Activated CD4-positive, alpha-beta T cell treated with anti-CD3 and anti-CD28 coated beads for 48 hours (primary cell): Measurements from ENCODE around the gene ZBTB26.
"Not testable (repeated sequence)": the region's sequence is repeated elsewhere in the genome, so short reads cannot be mapped to it uniquely, and the experiment has no call there.

Experiments
- DNase-seq: peaks from one replicate; pipeline ENCODE4 v3.0.0-alpha.2; 2020

Gene ZBTB26

DNA sequence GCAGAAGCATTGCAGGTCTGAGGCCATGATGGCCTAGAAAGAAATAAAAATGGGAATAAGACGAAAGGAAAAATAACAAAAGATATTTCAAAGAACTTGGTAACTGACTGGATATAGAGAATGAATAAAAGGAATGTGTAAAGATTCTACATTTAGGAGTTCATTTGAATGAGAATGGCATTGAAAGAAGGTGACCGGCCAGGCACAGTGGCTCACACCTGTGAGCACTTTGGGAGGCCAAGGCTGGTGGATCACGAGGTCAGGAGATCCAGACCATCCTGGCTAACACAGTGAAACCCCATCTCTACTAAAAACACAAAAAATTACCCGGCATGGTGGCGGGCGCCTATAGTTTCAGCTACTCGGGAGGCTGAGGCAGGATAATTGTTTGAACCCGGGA, 8.6 kb downstream of the ZBTB26 start:
- DNase-seq: no peak

DNA sequence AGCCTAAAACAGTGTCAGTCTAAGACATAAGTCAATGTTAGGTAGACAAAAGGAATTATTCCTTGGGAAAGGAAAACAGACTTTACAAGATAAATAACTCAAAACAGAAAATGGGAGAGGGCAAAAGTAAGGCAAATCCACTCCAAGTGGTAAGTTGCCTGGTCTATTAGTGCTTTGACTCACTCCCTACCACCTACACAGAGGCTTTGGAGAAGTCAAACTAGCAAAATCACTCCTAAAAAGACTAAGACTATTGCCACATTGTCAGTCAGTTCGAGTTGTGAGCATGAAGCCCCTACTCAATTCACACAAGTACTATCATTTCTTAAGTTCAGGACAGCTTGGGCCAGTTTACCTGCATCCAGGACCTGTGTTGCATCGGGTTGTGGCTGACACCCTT, 13.0 kb downstream of the ZBTB26 start:
- DNase-seq: no peak

DNA sequence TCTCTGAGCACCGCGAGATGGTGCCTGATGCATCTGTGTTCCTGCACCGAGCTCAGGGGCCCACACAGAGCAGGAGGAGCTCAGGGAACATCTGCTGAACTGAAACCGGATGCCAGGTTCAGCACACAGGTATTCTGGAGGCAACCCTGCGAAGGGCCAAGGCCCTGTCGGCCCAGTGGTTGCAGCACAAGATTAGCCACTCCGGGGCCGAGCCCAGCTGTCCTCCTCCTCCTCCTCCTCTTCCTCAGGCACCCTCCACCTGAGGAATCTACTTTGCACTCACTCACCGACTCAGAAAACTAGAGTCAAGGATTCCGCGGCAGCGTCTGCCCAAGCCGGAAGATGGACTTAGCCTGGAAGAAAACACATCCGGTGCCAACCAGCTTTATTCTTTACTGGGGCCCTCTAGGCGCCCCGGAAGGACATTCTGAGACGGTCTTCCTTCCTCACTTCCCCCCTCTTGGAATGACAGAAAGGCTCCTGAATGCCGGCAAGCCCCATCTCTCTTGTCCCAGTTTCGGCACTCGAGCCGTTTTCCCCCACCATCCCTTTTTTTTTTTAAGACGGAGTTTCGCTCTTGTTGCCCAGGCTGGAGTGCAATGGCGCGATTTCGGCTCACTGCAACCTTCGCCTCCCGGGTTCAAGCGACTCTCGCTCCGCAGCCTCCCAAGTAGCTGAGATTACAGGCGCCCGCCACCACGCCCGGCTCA, 18.2 kb downstream of the ZBTB26 start, which contains the start of gene ZBTB6:
TSS of gene ZBTB6 (minus strand) at position 360 of the 710 bp plus-strand sequence. CDS start 1,251 bp downstream, outside the sequence.
- DNase-seq: peak; percentile 83

DNA sequence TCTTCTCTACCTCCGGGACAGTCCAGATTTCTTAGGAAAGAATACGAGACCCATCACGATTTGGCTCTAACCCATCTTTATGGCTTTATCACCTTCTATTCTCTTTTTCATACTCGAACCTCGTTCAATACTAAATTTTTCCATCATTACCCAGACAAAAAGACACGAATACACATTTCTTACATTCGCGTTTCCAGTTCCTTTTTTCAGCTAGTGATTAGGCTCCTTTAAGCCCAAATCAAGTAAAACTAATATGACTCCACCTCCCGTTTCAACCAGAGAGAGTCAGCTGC, 18.7 kb downstream of the ZBTB26 start:
- no peak for DNase-seq

DNA sequence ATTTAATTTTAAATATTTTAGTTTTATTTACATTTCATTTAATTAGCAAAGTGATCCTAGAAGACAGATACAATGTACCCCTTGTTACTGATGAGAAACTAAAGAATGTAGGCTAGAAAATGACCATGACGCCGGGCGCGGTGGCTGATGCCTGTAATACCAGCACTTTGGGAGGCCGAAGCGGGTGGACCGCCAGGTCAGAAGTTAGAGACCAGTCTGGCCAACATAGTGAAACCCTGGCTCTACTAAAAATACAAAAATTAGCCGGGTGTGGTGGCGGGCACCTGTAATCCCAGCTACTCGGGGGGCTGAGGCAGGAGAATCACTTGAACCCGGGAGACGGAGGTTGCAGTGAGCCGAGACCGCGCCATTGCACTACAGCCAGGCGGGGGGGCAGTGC, 25.2 kb downstream of the ZBTB26 start:
- DNase-seq: not testable (repeated sequence)

DNA sequence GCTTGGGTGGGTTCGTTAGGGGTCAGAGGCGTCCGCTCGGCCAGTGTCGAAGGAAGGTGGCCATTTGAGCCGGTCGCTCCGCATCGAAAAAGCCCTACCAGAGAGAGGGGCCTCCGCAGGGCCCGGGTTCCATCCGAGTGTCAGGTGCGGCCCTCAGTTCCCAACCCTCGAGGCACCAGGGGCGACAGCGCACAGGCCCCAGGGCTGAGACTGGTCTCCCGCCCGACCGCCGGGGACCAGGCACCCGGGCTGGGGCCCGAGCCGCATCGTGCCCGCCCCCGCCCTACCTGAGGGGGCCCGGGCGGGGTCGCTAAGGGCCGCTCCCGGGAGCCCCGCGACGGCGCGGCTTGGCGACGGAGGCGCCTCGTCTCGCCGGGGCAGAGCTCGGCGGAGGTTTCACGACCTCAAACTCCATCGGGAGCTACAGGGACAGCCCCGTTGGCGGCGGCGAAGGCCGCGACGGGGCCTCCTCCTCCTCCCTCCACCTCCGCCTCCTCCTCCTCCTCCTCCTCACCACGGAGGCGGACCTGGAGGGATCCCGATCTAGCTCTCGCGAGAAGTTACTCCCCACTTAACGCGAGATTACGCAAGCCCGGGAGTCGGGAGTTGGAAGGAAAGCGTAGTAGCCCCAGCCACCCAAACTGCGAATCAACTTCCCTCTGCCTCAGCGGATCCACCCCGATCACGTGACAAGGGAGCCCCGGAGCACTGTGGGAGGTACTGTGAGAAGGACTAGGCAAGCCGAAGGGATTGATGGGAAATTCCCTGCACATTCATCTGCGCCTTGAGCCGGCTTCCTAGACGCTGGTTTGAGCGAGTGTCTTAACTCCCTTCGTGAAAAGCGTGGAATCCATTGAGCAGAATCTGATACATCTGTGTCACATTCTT, 26.2 kb downstream of the ZBTB26 start, which contains the start of gene RC3H2:
TSS of gene RC3H2 (minus strand) at position 537 of the 888 bp plus-strand sequence. CDS start 7,850 bp downstream, outside the sequence.
- DNase-seq: peak; percentile 97

DNA sequence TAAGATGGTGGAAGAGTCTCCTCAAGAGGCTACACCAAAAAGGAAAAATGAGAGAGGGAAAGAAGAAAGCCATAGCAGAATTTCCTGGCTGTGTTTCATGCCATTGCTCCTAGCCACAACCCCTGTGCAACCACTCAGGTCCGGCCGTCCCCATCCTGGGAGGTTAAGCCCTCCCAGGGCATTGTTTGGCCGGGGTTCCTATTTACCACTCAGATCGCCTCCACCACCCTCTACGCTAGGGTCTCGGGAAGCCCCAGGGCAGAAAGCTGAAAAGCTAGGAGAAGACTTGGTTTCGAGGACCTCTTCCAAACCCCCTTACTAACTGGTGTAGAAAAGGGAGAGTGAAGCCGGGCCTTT, 26.9 kb downstream of the ZBTB26 start:
- DNase-seq: peak; percentile 43

DNA sequence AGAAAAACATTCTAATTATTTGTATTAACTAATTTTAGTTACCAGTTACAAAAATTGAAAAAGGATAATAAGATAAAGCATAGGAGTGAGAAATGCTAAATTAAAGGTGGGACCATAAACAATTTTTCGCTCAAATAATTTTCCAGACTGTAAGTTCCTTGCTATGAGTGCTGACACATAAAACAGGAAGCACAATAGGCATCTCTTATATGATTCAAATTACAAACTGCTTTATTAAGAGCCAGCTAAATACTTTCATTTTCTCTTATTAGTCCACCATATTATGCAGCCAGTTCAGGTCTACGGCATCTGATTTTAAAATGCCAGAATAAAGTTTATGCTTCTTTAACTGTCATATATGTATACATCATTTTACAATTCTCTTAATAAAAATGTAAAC, 30.5 kb downstream of the ZBTB26 start:
- no peak for DNase-seq

DNA sequence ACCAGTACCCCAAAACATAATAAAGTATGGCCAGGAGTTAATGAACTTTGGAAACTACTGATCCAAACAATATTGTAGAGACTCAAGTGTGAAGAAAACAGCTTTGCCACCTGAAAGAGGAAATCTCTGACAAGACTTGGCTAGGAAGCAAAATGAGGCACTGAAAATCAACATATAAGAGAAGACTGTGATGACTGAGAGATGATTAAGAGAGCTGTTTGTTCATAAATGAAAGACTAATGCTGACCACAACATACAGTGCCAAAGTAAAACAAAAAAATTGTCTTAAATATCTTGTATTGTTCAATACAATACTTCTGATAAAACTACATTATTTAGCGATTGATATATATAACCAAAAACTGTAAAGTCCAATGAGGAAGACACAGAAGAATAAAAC, 33.3 kb downstream of the ZBTB26 start:
- DNase-seq: no peak

DNA sequence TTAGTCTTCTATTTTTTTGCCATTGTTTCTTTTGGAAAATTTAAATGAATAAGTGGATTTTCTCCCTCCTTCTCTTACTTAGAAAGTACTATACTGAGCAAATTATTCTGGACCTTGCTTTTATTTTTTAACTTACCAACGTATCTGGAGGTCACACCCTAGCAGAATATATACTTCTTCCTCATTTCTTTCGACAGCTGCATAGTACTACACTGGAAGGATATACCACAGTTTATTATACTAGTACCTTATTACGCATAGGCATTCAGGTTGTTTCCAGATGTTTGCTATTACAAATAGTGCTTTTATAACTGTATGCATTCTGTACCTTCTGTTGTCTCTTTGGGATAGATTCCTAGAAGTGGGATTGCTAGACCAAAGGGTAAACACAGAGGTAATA, 42.8 kb downstream of the ZBTB26 start:
- DNase-seq: no peak

DNA sequence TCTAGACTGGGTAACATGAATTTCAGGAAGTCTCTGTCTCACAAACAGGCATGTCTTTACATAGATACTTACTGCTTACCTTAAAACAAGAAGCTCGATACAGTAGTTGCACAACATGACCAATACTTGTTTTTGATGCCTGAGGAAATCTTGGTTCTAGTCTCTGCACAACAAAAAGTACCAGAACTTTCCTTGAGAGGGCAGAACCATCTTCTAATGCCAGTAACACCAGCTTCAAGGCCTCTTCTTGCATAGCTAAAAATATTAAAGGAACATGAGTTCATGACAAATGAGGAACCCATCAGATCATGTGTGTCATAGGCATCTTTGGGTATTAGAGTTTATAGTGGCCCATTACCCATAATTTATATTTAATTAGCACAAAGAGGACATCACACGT, 48.2 kb downstream of the ZBTB26 start:
- DNase-seq: no peak

DNA sequence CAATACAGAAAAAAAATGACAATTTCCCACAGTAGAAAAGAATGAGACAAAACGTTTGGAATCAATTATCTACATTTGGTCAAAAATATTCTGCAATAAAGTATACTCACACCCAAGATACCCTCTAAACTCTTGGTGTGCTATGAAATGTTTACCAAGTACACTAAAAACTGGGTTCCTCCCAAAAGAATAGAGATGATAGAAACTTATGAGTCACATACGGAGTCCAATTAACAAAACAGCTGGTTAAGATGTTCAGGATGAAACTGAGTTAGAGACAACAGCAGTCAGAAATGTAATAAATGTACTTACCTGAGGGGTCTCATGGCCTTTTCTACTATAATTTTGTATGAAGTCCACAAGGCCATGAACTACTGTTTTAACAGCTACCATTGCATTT, 51.9 kb downstream of the ZBTB26 start:
- DNase-seq: no peak

DNA sequence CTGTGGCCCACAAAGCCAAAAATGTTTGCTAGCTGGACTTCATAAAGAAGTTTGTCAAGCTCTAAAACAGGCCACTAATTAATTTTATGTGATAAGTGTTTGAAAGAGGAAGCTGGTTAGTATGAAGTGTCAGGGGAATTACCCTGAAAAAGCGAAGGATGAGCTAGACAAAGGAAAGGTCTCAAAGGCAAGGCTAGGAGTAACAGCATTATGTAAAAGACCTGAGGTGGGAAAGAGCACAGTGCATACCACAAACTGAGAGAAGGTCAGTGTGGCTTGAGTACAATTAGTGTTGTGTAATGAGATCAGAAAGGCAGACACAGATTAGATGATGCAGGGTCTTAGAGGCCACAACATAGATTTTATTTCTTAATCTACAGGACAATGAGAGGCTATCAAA, 55.8 kb downstream of the ZBTB26 start:
- DNase-seq: no peak

DNA sequence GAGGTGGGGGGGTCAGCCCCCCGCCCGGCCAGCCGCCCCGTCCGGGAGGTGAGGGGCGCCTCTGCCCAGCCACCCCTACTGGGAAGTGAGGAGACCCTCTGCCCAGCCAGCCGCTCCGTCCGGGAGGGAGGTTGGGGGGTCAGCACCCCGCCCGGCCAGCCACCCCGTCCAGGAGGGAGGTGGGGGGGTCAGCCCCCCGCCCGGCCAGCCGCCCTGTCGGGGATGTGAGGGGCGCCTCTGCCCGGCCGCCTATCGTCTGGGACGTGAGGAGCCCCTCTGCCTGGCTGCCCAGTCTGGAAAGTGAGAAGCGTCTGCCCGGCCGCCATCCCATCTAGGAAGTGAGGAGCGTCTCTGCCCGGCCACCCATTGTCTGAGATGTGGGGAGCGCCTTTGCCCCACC, 64.0 kb downstream of the ZBTB26 start:
- DNase-seq: not testable (repeated sequence)

DNA sequence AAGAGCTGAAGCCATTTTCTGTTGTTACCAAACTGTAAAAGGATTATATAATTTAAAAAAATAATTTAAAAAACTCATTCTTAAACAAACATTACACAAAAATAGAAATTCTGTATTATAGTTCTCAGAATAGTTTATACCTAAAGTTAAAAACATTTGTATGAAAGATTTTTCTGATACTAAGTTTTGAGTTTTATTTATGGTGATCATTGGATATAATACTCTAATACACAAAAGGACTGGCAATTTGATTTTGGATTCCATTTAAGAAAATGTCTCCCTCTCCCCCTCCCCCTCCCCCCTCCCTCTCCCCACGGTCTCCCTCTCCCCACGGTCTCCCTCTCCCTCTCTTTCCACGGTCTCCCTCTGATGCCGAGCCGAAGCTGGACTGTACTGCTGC, 65.2 kb downstream of the ZBTB26 start:
- no peak for DNase-seq
